ENCODE results near the gene TM7SF2. TPM values are rescaled to one million over a fixed set of nuclear protein-coding genes. Genes with fewer than 3 reads are reported as not detected.

Gene TM7SF2
- total and polyA plus RNA-seq, 2 of the 13 experiments (the other 11 are each of a cell fraction or from before 2014, with no cell fraction given) = 56.0 to 66.9 TPM

- TF ChIP-seq FOXP4 (CRISPR knock-in tag; IDR thresholded peaks at IDR 0.05) (0 out of 2 replicates have a peak, but pooled peaks have one; percentile 41), THAP11 (CRISPR knock-in tag; IDR thresholded peaks at IDR 0.05) (peak; percentile 93), MAFF (IDR thresholded peaks at IDR 0.05; ENCODE audit: low read depth, low read length) (0 out of 2 replicates have a peak, but pooled peaks have one; percentile 24), PTBP1 (IDR thresholded peaks at IDR 0.05; ENCODE audit: low read depth, low read length, poor library complexity, severe bottlenecking) (peak; percentile 61), CCDC6 (CRISPR knock-in tag; IDR thresholded peaks at IDR 0.05) (peak; percentile 81), DMAP1 (CRISPR knock-in tag; IDR thresholded peaks at IDR 0.05) (peak; percentile 61; the same call in 1 of the 2 replicates), TOPORS (CRISPR knock-in tag; IDR thresholded peaks at IDR 0.05) (peak; percentile 78), MEIS1 (CRISPR knock-in tag; IDR thresholded peaks at IDR 0.05; ENCODE audit: borderline replicate concordance) (peak; percentile 79), ZFY (CRISPR knock-in tag; IDR thresholded peaks at IDR 0.05) (peak; percentile 100), ZNF580 (CRISPR knock-in tag; IDR thresholded peaks at IDR 0.05; ENCODE audit: borderline replicate concordance, low read depth) (peak; percentile 59; the same call in 1 of the 2 replicates), ZFYVE20 (CRISPR knock-in tag; IDR thresholded peaks at IDR 0.05; ENCODE audit: borderline replicate concordance, low read depth) (peak; percentile 75; the same call in 1 of the 2 replicates), ZNF761 (CRISPR knock-in tag; conservative IDR thresholded peaks at IDR 0.05) (peak; percentile 88; the same call in 1 of the 2 replicates), ZNF572 (CRISPR knock-in tag; IDR thresholded peaks at IDR 0.05) (no peak), ZNF800 (CRISPR knock-in tag; IDR thresholded peaks at IDR 0.05) (no peak; the same call in 1 of the 2 replicates), DNMT3B (CRISPR knock-in tag; conservative IDR thresholded peaks at IDR 0.05) (no peak), ZNF343 (CRISPR knock-in tag; IDR thresholded peaks at IDR 0.05) (peak; percentile 76; the same call in 1 of the 2 replicates), HINFP (CRISPR knock-in tag; IDR thresholded peaks at IDR 0.05; ENCODE audit: low read depth) (no peak; the same call in none of the 2 replicates), ZNF12 (CRISPR knock-in tag; IDR thresholded peaks at IDR 0.05) (no peak), ZNF547 (CRISPR knock-in tag; IDR thresholded peaks at IDR 0.05) (peak; percentile 86), MAX (IDR thresholded peaks at IDR 0.05) (peak; percentile 81), POLR2A (IDR thresholded peaks at IDR 0.05; ENCODE audit: insufficient read depth in 1 of 2, low read depth in 2 of 2, low read length in 2 of 2) (peak in 1 of 2 experiments; percentile 87; a peak in 2 of 4 replicates), E2F1 (CRISPR knock-in tag; IDR thresholded peaks at IDR 0.05) (peak; percentile 64; the same call in 1 of the 2 replicates), ZNF234 (CRISPR knock-in tag; conservative IDR thresholded peaks at IDR 0.05) (no peak)
These were observed 5.8 kb downstream of the TM7SF2 start, which contains the start of gene ZNHIT2 (continued) for GRCh38 chr11:65117206-65118096.

Measured in HepG2 (cell line).